ENCODE results near the gene CD109.
"Not testable (repeated sequence)": the region's sequence is repeated elsewhere in the genome, so short reads cannot be mapped to it uniquely, and the experiment has no call there.

DNA sequence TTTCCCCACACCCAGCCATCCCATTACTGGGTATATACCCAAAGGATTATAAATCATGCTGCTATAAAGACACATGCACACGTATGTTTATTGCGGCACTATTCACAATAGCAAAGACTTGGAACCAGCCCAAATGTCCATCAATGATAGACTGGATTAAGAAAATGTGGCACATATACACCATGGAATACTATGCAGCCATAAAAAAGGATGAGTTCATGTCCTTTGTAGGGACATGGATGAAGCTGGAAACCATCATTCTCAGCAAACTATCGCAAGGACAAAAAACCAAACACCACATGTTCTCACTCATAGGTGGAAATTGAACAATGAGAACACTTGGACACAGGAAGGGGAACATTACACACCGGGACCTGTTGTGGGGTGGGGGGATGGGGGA lies 110.0 kb downstream of the CD109 start:
- TF ChIP-seq, protein P1, sequence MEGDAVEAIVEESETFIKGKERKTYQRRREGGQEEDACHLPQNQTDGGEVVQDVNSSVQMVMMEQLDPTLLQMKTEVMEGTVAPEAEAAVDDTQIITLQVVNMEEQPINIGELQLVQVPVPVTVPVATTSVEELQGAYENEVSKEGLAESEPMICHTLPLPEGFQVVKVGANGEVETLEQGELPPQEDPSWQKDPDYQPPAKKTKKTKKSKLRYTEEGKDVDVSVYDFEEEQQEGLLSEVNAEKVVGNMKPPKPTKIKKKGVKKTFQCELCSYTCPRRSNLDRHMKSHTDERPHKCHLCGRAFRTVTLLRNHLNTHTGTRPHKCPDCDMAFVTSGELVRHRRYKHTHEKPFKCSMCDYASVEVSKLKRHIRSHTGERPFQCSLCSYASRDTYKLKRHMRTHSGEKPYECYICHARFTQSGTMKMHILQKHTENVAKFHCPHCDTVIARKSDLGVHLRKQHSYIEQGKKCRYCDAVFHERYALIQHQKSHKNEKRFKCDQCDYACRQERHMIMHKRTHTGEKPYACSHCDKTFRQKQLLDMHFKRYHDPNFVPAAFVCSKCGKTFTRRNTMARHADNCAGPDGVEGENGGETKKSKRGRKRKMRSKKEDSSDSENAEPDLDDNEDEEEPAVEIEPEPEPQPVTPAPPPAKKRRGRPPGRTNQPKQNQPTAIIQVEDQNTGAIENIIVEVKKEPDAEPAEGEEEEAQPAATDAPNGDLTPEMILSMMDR (IDR thresholded peaks at IDR 0.05) = not testable (repeated sequence)
- TF ChIP-seq POLR2A, POLR2AphosphoS5 (IDR thresholded peaks at IDR 0.05): not testable (repeated sequence)
